GM19328 (cell line): Measurements from ENCODE around the gene KIF15.
"Not testable (repeated sequence)": the region's sequence is repeated elsewhere in the genome, so short reads cannot be mapped to it uniquely, and the experiment has no call there.

Experiments
- ATAC-seq: cut with Tn5 transposase; IDR thresholded peaks from one replicate; pipeline ENCODE4 v1.9.1; 2021; ENCODE audit warnings: mild to moderate bottlenecking, moderate library complexity; ENCODE audit not compliant: unreplicated experiment

Gene KIF15

DNA sequence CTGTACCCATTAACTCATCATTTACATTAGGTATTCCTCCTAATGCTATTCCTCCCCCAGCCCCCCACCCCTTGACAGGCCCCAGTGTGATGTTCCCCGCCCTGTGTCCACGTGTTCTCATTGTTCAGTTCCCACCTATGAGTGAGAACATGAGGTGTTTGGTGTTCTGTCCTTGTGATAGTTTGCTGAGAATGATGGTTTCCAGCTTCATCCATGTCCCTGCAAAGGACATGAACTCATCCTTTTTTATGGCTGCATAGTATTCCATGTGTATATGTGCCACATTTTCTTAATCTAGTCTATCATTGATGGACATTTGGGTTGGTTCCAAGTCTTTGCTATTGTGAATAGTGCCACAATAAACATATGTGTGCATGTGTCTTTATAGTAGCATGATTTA lies 54.7 kb downstream of the KIF15 start:
- ATAC-seq = not testable (repeated sequence)

DNA sequence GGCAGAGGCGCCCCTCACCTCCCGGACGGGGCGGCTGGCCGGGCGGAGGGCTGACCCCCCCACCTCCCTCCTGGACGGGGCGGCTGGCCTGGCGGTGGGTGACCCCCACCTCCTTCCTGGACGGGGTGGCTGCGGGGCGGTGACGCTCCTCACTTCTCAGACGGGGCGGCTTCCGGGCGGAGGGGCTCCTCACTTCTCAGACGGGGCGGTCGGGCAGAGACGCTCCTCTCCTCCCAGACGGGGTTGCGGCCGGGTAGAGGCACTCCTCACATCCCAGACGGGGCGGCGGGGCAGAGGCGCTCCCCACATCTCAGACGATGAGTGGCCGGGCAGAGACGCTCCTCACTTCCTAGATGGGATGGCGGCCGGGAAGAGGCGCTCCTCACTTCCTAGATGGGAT lies 59.6 kb downstream of the KIF15 start:
- not testable (repeated sequence) for ATAC-seq

DNA sequence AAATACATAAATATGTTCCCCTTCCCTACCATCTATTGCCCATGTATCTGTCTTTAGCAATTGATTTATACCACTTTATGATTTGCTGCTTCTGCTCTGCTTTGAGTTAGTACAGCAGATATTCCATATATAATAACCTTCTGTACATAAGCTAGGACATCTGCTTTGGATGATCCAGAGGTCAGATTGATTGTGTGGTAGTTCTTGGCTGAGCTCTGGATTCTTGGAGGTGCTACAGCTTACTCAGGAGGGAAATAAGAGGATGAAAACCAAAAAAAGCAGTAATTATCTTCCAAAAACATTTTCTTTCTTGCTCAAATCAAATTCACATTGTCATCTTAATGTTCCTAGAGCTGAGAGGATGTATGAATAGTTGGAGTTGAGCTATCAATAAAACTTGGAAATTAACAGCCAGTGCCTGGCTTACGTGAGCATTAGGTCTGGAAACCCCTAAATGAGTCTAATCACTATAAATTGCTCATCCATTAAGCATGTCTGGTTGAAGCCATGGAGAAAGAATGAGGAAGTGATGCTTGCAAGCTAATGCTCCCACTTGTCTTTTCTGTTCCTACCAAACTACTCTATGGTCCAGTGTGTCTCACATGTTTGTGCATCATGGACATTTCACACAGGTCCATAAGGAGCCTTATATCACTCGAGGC lies 63.8 kb downstream of the KIF15 start:
- no peak for ATAC-seq

DNA sequence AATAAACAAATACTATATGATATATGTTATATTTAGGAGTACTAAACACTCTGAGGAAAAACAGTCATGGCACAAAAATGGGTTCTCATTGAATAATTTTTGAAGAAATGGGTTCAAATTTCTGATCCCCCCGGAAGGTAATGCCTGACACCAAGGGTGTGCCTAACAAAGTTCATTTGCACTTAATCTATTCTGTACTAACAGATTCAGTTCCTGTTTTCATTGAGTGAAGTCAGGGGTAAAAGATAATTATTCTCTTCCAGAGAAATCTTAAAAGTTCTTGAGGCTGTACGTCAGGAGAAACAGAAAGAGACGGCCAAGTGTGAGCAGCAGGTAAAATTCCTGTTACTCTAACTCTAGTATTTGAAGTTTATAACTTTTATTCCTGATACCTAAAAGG lies 65.6 kb downstream of the KIF15 start:
- no peak for ATAC-seq

DNA sequence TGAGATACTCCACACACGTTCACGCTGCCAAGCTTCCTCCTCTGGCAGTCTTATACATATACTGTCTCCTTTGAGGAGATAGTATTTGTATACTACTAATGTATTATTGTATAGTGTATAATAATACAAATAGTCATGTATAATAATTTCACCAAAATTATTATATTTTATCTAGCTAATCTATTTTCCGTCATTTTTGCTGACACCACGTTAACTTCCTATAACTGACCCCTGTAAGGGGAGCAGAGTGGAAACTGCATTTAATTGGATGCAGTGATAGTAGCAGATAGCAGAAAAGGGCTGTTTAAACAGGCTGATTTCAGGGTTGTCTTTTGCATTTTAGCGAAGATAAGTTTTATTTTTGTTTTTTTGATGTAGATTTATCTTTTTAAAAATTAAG lies 69.6 kb downstream of the KIF15 start:
- no peak for ATAC-seq

DNA sequence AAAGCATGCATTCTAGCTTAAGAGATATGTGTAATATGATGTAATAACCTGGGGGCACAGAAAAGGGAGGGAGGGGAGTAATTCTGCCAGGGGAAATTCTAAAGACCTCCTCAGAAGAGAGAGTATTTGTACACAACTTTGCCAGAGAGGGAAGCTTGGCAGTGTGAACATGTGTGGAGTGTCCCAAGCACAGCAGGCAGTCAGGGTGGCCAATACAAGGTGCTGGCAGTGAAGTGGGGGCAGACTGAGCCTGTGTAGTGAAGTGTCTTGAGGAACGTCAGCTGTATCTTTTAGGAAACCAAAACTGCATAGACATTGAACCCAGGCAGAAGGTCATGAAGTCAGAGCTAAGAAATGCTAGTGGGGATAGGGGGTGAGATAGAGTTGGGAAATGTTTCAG lies 70.4 kb downstream of the KIF15 start:
- no peak for ATAC-seq

DNA sequence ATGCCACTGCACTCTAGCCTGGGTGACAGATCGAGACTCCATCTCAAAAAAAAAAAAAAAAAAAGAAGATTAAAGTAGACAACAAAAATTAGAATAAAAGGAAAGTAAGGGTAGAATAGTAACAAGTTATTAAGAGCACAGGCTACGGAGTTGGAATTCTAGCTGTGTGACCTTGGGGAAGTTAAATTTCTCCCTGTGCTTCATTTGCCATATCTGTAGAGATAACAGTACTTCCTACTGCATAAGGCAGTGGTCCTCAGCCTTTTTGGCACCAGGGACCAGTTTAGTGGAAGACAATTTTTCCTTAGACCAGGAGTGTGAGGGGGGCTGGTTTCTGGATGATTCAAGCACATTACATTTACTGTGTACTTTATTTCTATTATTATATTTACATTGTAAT lies 71.4 kb downstream of the KIF15 start:
- no peak for ATAC-seq

DNA sequence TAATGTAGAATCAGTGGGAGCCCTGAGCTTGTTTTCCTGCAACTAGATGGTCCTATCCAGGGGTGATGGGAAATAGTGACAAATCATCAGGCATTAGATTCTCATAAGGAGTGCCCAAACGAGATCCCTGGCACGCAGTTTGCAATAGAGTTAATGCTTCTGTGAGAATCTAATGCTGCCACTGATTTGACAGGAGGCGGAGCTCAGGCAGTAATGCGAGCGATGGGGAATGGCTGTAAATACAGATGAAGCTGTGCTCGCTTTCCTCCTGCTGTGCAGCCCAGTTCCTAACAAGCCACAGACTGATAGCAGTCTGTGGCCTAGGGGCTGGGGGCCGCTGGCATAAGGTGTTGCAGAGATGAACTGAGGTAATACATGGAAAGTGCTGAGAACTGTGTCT lies 71.8 kb downstream of the KIF15 start:
- ATAC-seq = no peak

DNA sequence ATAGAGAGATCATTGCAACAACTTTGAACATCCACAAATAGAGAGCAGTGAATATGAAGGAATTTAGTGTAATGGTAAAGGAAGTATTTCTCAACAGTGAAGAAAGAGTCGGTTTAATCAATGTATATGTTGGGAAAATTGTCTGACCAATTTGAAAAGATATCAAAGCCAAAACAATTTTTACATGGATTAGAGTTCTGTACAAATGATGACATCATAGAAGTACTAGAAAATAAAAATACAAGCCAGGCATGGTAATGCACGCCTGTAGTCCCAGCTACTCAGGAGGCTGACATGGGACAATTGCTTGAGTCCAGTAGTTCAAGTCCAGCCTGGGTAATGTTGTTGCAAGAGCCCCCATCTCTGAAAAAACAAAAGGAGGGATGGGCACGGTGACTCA lies 74.1 kb downstream of the KIF15 start:
- no peak for ATAC-seq

DNA sequence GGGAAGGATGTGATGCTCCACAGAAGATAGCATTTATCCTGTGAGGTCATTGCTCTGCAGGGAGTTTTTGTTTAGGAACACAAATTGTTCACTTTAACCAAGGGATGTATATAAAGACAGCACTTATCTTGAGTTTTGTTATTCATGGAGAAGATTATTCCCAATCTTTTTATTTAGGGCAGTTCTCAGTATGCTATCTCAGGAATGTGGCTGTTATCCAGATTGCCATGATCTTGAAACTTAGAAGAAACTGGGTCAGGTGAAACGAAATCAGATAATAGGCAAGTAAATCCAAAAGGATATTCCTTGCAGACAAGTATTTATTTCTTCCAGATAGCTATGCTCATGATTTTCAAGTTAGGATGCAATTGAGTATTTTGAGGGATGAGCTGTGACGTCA lies 80.8 kb downstream of the KIF15 start:
- no peak for ATAC-seq

DNA sequence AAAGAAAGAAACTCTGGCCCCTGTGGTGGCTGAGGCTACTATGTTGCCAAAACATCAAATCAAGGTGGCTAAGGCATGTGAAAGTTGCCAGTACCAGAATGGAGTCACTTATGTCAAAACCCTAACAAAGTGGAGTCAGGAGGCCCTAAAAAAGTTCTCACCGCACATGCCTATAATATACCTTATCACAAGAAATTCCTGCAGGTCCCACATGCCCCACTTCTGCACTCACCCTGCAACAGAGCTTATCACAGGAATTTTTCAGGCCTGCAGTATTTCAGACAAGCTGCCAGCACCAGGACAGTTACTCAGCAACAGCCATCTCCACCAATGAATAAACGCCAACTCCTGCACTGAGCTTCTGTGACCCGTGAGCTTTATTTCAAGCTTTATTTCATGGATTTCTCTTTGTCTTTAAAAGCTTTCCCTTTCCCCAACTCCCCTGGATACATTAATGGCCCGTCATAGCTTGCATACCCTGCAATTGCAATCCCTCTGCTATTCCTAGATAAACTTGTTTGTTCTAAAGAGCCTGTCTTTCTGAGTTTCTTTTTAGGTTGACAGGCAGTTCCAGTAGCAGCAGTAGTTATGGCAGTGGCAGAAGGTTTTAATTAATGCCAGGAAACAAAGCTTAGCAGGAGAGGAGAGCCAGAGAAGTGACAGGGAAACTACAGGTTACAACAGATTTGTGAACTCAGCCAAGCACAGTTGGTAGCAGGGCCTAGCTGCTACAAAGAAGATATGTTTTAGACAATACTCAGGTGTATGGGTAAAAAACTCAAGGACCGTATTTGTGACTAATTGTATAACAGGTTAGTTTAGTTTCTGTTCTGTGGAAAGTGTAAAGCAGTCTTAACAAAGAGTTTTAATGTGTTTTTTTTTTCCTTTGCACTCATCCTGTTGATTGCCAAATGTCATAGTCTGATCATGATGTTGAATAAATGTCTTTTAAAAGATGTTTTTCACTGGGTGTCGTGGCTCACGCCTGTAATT lies 84.2 kb downstream of the KIF15 start:
- no peak for ATAC-seq

DNA sequence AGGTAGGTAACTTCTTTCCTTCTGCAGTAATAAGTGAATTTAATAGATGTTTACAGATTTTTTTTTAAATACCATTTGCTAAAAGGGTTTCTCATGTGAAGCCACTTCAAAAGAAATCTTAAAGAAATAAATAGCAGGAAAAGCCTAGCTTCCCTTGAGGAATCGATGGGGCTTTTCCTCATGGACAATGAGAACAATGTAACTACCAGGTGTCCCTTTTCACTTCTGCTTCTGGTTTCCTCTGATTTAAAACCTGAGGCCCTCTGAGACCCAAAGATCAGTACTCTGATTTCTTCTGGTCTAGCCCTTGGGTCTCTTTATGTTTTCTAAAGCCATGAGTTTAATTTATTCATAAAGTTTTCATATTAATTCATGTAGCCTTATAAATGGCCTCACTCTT lies 87.0 kb downstream of the KIF15 start:
- ATAC-seq = no peak

DNA sequence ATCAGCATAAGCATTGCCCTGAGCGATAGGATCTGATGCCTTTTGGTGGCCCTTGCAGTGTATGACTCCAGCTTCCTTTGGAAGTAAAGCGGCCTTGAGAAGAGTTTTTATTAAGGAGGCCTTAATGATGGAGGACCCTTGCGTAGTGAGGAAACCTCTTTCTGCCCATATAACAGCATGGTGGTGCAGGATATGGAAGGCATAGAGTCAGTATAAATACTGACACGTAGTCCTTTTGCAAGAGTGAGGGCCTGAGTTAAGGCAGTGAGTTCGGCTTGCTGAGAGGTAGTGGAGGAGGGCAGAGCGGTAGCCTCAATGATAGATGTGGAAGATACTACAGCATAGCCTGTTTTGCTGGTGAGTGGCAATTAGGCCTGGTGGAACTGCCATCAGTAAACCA lies 95.1 kb downstream of the KIF15 start:
- not testable (repeated sequence) for ATAC-seq

DNA sequence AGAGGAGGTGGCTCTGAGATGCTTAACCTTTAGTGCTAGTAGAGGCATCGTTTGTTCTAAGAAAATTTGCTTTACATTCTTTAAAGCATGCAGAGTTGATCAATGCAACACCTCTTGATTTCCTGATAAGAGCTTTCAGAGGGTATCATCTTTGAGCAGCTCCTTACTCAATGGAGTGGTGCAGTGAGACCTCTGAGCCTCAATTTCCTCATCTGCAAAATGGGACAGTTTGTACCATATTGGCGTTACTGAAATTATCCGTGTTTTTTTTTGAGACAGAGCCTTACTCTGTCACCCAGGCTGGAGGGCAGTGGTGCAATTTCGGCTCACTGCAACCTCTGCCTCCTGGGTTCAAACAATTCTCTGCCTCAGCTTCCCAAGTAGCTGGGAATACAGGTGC lies 98.5 kb downstream of the KIF15 start:
- no peak for ATAC-seq

DNA sequence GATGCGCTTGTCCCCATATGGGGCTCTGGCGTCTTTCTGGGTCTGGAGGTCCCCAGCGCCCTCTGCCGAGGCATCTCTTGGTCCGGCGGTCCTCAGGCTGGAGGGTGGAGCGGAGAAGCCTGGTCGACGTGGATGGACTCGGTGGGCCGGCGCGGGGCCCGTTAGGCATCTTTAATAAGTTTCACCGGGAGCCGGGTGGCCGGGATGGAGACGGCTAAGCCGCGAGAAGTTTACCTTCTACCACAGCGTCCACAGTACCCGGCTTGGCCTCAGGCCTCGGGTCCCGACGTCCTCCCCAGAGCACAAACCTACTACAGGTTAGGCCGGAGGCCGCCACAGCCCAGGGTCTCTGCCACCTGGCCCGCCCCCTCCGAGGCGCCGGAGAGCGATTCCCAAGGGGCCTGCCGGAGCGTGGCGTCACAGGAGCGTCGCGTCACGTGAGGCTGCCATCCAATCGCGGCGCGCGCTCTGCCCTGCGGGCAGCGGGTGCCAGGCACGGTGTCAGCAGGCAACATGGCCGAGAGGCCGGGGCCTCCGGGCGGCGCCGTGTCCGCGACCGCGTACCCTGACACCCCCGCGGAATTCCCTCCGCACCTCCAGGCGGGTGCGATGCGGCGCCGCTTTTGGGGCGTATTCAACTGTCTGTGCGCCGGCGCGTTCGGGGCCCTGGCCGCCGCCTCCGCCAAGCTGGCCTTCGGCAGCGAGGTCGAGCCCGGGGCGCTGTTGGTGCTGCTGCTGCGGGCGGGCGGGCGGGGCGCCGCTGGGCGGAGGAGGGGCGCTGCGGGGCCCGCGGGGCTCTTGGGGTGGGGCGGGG lies 100.0 kb downstream of the KIF15 start, which contains the start of gene TMEM42:
TSS of gene TMEM42 (plus strand) at position 501 of the 814 bp plus-strand sequence. CDS start at position 514, 13 bp downstream.
- ATAC-seq = peak; percentile 89

DNA sequence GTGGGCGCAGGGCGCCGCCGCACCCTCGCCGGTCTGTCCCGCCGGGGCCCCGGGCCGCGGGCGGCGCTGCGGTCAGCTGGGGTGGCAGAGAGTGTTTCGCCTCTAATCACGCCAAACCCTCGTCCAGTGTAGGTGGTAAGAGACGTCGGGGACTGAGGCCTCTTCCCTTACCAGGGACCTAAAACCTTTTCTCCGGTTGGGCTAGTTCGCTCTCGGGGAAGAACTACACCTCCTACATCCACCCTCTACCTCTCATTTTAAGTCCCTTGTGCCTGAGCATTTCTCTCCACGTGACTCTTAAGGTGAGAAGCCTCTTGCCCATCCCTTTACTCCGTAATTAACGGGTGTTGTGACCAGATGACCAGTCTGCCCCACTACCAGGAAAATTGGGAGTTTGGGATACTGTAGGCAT lies 100.6 kb downstream of the KIF15 start:
- no peak for ATAC-seq

DNA sequence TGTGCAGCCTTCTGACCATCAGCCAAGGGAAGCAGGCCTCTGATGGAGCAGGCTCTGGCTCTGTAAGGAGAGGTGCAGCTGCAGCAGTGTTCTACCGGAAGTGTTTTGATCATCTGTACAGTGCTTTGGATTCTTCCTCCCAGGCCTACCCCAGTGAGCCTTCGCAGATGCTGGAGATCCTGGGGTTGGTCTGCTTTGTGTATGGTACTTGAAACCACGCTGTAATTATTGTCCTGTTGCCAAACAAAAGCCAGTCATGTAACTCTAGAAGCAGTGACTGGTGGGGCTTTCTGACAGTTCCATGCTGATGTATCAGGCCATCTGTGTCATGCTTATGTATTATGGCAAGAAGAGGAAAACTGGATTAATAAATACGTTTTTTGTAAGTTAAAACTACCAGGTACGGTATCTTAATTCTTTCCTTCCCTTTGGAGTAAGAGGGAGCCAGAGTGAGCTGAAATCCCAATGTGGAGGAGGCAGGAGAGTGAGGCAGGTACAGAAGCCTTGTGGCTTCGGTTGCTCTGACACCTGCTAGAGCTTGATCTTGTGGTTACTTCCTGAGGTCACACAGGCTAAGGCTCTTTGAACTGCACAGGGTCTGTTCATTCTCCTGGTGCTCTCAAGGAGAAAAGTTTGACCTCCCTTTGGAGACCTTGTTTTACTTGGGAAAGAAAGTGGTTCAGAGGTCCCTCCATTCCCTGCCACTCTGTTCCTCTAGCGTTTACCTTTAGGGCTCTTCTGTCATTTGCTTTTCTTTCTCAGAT lies 103.9 kb downstream of the KIF15 start:
- ATAC-seq = no peak

DNA sequence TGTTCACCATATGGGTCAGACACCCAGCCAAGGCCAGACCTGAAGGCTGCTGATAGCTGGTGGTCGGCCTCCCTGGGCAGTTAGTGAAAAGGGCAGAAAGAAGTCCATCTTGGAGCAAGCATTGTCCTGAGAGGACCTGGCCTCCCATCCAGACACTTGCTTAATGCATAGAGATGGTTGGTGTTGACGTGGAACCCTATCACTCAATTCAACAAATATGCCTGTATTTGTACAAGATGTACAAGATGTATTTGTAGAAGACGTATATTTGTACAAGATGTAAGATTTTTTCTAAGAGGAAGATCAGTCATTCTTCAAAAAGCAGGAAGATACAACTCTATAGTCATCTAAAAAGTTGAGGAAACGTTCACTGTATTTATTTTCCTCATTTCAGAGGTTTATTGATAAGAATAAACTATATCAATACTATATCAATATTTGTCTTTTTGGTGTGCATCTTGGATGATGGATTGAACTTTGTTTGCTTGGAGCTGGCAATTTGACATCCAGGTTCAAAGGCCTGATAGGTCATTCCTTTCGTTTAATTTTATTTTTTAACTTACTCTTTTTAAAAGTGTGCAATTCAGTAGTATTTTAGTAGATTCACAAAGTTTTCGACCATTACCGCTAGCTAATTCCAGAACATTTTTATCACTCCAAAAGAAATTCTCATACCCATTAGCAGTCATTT lies 106.0 kb downstream of the KIF15 start:
- no peak for ATAC-seq

DNA sequence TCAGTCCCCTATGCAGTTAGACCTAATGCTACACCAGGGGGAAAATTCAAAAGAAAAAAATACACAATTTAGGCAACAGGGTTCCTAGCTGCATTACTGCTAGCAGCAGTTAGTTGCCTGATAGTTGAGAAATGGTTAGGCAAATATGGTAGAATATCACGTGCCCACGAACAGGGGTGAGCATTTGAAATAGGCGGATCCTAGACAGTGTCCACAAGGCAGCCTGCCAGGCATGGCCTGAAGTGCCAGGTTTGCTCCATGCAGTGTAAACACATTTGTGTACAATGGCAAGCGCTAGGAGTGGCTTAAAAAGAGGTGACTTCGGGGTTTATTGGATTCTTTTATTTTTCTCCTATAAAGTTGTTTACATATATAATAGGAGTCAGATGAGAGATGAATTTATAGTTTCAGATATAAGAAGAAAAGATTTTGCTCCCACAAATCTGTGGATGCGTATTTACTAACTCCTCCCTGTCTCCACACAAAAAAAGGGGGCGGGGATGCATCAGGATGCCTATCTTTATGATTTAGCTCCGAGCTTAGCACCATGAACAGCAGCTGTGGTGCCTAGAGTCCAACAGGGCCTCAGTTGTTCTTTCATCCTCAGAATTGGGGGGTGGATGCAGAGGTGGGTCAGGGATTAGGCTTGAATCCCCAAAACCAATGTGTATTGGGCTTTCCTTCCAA lies 108.9 kb downstream of the KIF15 start:
- ATAC-seq = no peak
